A673 (cell line): ENCODE results near the gene NUPR2. TPM values are rescaled to one million over a fixed set of nuclear protein-coding genes. Genes with fewer than 3 reads are reported as not detected.
"Not testable (repeated sequence)": the region's sequence is repeated elsewhere in the genome, so short reads cannot be mapped to it uniquely, and the experiment has no call there.

Experiments
- BruUV-seq: library from RNA; stranded (reverse); fragments of 400-500 nt; replicated peaks from 2 replicates; lab custom pipeline; 2021; lab: Mats Ljungman, UMichigan
- CTCF ChIA-PET: fragments of 300-600 bp; sonication (Branson Sonifier 250); formaldehyde crosslinking; loops from one replicate; lab custom pipeline; 2022; ENCODE audit warnings: antibody characterized with exemption; lab: Charles Lee
- POLR2A ChIA-PET: fragments of 300-600 bp; sonication (Branson Sonifier 250); formaldehyde crosslinking; loops from one replicate; lab custom pipeline; 2022; ENCODE audit warnings: antibody characterized with exemption; ENCODE audit not compliant: low non-redundant PET; lab: Charles Lee
- DNase-seq: peaks from one replicate; pipeline ENCODE4 v3.0.0-alpha.2; 2015; ENCODE audit warnings: low spot score
- H3K27ac ChIP-seq: fragments of 200-600 bp; sonication (generic); 2 replicates; pipeline ENCODE4 v1.5.1; 2016; ENCODE audit warnings: mixed run types, low read depth, mild to moderate bottlenecking, mixed read lengths, antibody characterized with exemption, low read length; ENCODE audit not compliant: poor library complexity, severe bottlenecking
- H3K27me3 ChIP-seq: fragments of 200-600 bp; sonication (generic); replicated peaks from 2 replicates; pipeline ENCODE4 v1.6.1; 2017; ENCODE audit warnings: mixed run types, low read depth, mild to moderate bottlenecking, mixed read lengths, antibody characterized with exemption, low read length; ENCODE audit not compliant: insufficient read depth, poor library complexity
- H3K36me3 ChIP-seq: fragments of 200-600 bp; sonication (generic); 2 replicates; pipeline ENCODE4 v1.6.1; 2016; ENCODE audit warnings: mixed run types, mild to moderate bottlenecking, mixed read lengths, antibody characterized with exemption, low read length; ENCODE audit not compliant: insufficient read depth, poor library complexity, severe bottlenecking
- H3K4me1 ChIP-seq: fragments of 200-600 bp; sonication (generic); 2 replicates; pipeline ENCODE4 v1.6.1; 2017; ENCODE audit warnings: mixed run types, mild to moderate bottlenecking, mixed read lengths, antibody characterized with exemption, low read length; ENCODE audit not compliant: insufficient read depth, poor library complexity, severe bottlenecking
- H3K4me3 ChIP-seq: fragments of 200-600 bp; sonication (generic); 2 replicates; pipeline ENCODE4 v1.5.1; 2016; ENCODE audit warnings: low read depth, mixed run types, mild to moderate bottlenecking, mixed read lengths, low read length; ENCODE audit not compliant: poor library complexity, severe bottlenecking
- H3K9me3 ChIP-seq: fragments of 200-600 bp; sonication (generic); 2 replicates; pipeline ENCODE4 v1.6.1; 2016; ENCODE audit warnings: mixed run types, low read depth, mild to moderate bottlenecking, mixed read lengths, antibody characterized with exemption, low read length; ENCODE audit not compliant: poor library complexity, severe bottlenecking
- CTCF ChIP-seq: fragments of 300-800, 200-600 bp; sonication (generic); conservative IDR thresholded peaks from 2 replicates; pipeline ENCODE4 v1.5.1; 2017; ENCODE audit warnings: low read depth, mild to moderate bottlenecking, antibody characterized with exemption, low read length, moderate library complexity, mixed read lengths
- EZH2 ChIP-seq: fragments of 200-600 bp; sonication (generic); IDR thresholded peaks from 2 replicates; pipeline ENCODE4 v1.6.1; 2017; ENCODE audit warnings: borderline replicate concordance, low read depth, mild to moderate bottlenecking, mixed read lengths, antibody characterized with exemption, low read length; ENCODE audit not compliant: poor library complexity, severe bottlenecking
- intact Hi-C: fragments of 100-400 bp; cut with micrococcal nuclease; formaldehyde crosslinking; loops from one replicate; pipeline ENCODE4 v1.10.0; 2022; ENCODE audit not compliant: unreplicated experiment
- total RNA-seq: library from RNA; stranded (reverse); gene quantifications from 2 replicates; pipeline ENCODE4 v1.2.3, GENCODE V29; 2021

The NUPR2 gene
- total RNA-seq, 1 experiment from 2014 or later, result not detected

- no peak overlapping the region for H3K27ac ChIP-seq
- intact Hi-C loops, result no loop called here
- CTCF ChIA-PET, result no interaction called here
- H3K9me3 ChIP-seq, result no peaks in the 10 kb centered on the region
- TF ChIP-seq CTCF (no peak), EZH2 (no peak)
- DNase-seq, result no peak
- POLR2A ChIA-PET, result interaction anchor here (0.5 to 0.7 kb wide), 3 partner anchors 10 to 120 kb away, joined by 4 to 5 read pairs (median 4); partner anchors contain the start of gene CHCHD2
- H3K4me3 ChIP-seq, result no peak overlapping the region
- no peaks in the 10 kb centered on the region for H3K4me1 ChIP-seq
- no peaks in the 10 kb centered on the region for H3K27me3 ChIP-seq
- H3K36me3 ChIP-seq, result no peaks in the 10 kb centered on the region
- BruUV-seq, result no TSS peak
These were observed 29.5 kb downstream of the NUPR2 start for GRCh38 chr7:56086761-56087160.

GRCh38 chr7:56083150-56083785, 32.9 kb downstream of the NUPR2 start:
- H3K27ac ChIP-seq, result no peak overlapping the region
- DNase-seq, result no peak

GRCh38 chr7:56081626-56082340, 34.4 kb downstream of the NUPR2 start:
- no TSS peak for BruUV-seq

More at GRCh38 chr7:56083150-56083785, 32.9 kb downstream of the NUPR2 start:
- POLR2A ChIA-PET, result no interaction called here
- peaks cover 10% of the 10 kb centered on the region for H3K36me3 ChIP-seq
- no TSS peak for BruUV-seq
- H3K4me1 ChIP-seq, result no peaks in the 10 kb centered on the region
- H3K27me3 ChIP-seq, result no peaks in the 10 kb centered on the region
- TF ChIP-seq EZH2 (no peak), CTCF (no peak)
- intact Hi-C loops, result no loop called here
- no peak overlapping the region for H3K4me3 ChIP-seq
- CTCF ChIA-PET, result no interaction called here
- H3K9me3 ChIP-seq, result no peaks in the 10 kb centered on the region

GRCh38 chr7:56080726-56081435, 35.3 kb downstream of the NUPR2 start:
- POLR2A ChIA-PET, intact Hi-C loops, H3K9me3 ChIP-seq, H3K4me1 ChIP-seq, DNase-seq, H3K4me3 ChIP-seq, CTCF ChIA-PET, H3K27ac ChIP-seq, H3K27me3 ChIP-seq, BruUV-seq: not testable (repeated sequence)
- H3K36me3 ChIP-seq, result peaks cover 21% of the 10 kb centered on the region

More at GRCh38 chr7:56081626-56082340, 34.4 kb downstream of the NUPR2 start:
- no peak for DNase-seq
- TF ChIP-seq EZH2, result no peak
- no peak for TF ChIP-seq CTCF
- intact Hi-C loops, result no loop called here
- H3K36me3 ChIP-seq, result peaks cover 16% of the 10 kb centered on the region
- POLR2A ChIA-PET, result no interaction called here
- H3K4me3 ChIP-seq, result no peak overlapping the region
- H3K4me1 ChIP-seq, result no peaks in the 10 kb centered on the region
- H3K27me3 ChIP-seq, result no peaks in the 10 kb centered on the region
- H3K9me3 ChIP-seq, result no peaks in the 10 kb centered on the region
- no peak overlapping the region for H3K27ac ChIP-seq
- CTCF ChIA-PET, result no interaction called here
